Kidney tubule cell (primary cell): Measurements from ENCODE around the gene CAMK2N1.
"Not testable (repeated sequence)": the region's sequence is repeated elsewhere in the genome, so short reads cannot be mapped to it uniquely, and the experiment has no call there.

Experiments
- DNase-seq: peaks from one replicate; pipeline ENCODE4 v3.0.0-alpha.2; 2018; ENCODE audit warnings: low spot score

CAMK2N1 gene

GRCh38 chr1:20496725-20497383 is 10.8 kb upstream of the CAMK2N1 start:
- DNase-seq: not testable (repeated sequence)

- peak; percentile 99 for DNase-seq
Observed at GRCh38 chr1:20496241-20496661, 10.2 kb upstream of the CAMK2N1 start.

GRCh38 chr1:20495661-20496060 is 9.7 kb upstream of the CAMK2N1 start:
- no peak for DNase-seq

GRCh38 chr1:20494609-20495311 is 8.8 kb upstream of the CAMK2N1 start:
- peak; percentile 91 for DNase-seq

GRCh38 chr1:20493839-20494608 is 8.0 kb upstream of the CAMK2N1 start:
- peak; percentile 94 for DNase-seq

GRCh38 chr1:20493309-20493708 is 7.3 kb upstream of the CAMK2N1 start:
- DNase-seq: no peak

DNA sequence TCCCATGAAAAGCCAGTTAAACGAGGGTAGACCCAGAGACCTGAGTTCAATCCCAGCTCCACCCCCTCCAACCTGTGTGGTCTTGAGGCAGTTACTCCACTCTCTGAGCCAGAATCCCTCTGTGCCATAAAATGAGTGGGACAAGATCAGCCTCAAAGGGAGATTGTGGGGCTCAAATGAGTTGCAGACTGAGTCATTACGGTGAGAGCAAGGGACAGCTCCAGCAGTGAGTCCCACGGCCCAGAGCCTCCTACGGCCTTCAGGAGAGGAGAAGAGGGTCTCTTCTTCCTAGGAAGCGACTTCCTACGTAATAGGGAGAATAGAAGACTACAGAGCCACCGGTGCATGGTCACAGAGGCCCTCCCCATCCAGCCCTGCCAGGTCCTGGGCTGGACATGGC is 6.7 kb upstream of the CAMK2N1 start:
- no peak for DNase-seq

DNA sequence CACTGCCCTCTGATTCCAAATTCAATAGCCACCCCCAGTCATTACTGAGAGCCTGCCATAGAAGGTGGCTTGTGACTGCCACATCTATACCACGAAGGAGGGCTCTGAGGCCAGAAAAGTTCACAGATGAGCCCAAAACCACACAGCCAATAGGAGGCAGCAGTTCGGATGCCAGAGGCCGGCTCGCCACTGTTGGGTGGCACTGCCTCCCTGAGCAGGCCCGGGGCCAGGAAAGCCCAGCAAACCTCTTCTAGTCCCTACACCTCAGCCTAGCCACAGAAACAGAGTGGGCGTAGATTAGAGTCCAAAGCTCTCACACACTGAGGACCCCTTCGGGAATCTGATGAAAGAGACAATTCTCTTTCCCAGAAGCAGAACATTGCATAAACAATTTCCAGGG is 5.9 kb upstream of the CAMK2N1 start:
- DNase-seq: no peak

GRCh38 chr1:20491178-20491577 is 5.2 kb upstream of the CAMK2N1 start:
- no peak for DNase-seq

GRCh38 chr1:20487236-20487590 is 1.2 kb upstream of the CAMK2N1 start:
- no peak for DNase-seq

DNA sequence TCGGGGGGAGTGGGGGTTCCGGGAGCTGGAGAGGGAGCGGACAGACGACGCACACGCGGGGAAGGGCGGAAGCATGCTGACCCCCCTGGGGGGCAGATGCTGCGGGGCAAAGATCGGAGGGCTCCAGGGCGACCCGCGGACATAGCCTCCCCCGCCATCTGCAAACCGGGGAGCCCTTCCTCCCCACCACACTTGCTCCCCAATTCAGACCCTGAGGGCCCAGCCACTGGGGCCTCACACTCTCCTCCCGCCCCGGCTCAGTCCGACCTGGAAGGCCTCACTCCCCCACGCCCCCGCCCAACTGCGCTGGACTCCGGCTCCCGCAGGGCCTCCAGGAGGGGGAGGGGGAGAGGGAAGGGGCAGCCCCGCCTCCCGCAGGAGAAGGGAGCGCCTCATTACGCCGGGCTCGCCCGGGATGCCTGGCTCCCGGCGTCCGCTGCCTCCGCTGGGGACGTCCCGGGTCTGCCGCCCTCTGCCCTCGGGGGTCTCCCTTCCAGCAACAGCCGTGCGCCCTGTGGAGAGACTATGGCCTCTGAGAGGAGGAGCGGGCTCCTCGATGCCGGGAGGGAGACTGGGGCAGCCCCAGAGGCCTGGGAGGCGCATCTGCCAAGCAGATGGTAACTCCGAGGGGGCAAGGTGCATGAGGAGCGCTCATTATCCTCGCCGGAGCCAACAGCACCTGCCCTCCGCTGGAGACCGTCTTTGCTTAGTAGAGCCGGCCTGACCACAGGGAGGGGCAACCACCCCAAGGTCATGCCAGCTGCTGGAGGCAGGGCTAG is 636 bp upstream of the CAMK2N1 start:
- peak; percentile 56 for DNase-seq

DNA sequence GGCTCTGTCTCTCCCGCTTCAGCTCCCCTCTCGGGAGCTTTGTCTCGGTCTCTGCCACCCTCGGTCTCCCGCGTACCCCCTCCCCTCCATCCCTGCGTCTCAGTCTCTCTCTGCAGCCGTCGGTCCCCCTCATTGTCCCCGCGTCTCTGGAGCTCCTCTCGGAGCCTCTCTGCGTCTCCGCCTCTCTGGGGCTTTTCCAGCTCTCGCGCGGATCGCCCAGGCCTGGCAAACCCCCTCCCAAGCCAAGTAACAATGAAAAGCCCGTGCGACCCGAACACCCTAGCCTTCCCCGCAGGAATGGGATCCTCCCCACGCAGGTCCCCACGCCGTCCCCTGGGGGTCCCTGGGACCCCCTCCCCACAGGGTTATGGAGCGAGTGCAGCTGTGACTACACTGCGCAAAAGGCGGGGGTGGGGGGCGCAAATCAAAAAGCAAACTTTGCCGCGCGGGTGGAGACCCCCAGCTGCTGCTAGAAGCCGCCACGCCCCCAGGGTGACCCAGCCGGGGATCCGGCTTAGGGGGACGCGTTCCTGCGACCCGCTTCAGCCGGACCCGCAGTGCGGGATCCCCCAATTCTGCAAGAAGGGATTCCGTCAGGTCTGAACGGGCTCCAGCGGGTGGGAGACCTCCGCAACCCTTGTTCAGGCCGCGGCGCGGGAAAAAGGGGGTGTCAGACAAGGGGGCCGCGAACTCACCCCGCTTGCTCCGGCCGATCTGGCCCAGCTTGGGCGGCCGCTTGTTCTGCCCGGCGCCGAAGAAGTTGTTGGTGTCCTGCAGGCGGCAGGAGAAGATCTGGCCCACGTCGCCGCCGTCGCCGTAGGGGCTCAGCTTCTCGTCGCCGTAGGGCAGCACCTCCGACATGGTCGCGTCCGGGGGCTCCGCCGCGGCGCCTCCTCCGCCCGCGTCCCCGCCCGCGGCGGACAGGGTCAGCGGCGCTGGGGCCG is 1.2 kb downstream of the CAMK2N1 start:
- peak; percentile 23 for DNase-seq

DNA sequence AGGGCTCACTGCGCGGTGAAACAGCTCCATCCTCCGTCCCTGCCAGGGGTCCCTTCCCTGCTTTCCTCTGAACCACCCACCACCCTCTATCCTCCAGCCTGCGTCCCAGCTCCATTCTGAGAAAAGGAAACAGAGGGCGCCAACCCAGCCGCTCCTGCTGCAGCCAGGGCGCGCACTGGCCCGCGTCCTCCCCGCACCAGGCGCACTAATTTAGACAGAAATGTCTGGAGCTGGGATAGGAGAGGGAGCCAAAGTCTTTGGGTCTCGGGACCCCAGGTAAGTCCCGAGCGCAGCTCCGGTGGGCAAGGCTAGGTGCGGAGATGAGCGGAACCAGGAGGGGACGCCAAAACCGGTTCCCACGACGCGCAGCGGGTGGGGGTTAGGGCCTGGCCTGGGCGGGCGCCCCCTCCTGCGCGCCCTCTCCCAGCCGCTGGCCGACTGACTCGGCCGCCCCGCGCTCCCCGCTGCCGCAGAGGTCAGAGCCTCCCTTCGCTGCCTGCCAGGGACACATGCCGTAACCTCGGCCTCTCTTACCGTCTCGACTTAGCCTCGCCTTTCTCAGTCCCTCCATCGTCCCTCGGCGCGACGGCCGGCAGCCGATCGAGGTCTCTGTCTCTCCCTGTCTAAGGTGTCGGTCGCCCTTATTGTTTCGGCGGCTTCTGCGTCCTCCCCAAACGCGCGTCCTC is 2.0 kb downstream of the CAMK2N1 start:
- peak; percentile 41 for DNase-seq

GRCh38 chr1:20483098-20483832 is 2.7 kb downstream of the CAMK2N1 start:
- DNase-seq: no peak

GRCh38 chr1:20481643-20482498 is 4.1 kb downstream of the CAMK2N1 start:
- no peak for DNase-seq

DNA sequence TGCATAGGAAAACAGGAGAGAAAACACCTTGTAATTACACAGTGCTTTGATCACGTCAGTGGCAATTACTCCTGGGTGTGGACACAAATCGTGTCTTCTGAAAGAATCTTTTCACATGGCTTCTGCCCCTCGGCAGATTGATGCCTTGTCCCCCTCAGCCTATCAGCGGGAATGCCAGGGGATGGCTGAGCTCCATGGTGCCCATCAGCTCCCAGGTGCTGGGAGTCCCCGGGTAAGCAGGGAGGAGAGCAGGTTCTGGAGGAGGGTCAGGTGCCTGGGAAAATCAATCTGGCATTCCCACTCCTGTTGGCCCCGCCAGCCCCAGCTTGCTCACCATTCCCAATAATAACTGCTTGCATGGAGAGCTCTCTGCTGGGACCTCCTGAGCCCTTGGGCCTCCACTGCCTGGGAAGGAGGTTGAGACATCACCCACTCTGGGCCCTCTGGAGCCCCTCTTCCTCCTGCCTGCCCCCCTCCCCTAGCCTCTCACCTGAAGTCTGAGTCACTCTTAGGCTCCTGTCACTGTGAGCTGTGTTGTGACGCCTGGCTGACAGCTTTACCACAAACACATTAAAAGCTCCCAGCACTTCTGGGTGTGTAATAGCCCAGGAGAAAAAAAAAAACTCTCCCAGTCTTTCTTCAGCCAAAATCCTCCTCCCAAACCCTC is 4.9 kb downstream of the CAMK2N1 start:
- peak; percentile 84 for DNase-seq

GRCh38 chr1:20480243-20480944 is 5.6 kb downstream of the CAMK2N1 start:
- DNase-seq: peak; percentile 93

GRCh38 chr1:20479840-20480239 is 6.2 kb downstream of the CAMK2N1 start:
- no peak for DNase-seq
